Hypothalamus (tissue), 51 donors: ENCODE measurements around the gene MIDN.

Source experiments
- DNase-seq, 51 donors: peaks; one replicate each; lab custom pipeline; 2025; lab: John Stamatoyannopoulos, UW

Gene MIDN

GRCh38 chr19:1231729-1232637, 16.4 kb upstream of the MIDN start:
- no peak for DNase-seq

GRCh38 chr19:1232652-1233072, 15.7 kb upstream of the MIDN start:
- DNase-seq: no peak

GRCh38 chr19:1233115-1233667, 15.2 kb upstream of the MIDN start:
- DNase-seq: no peak

- DNase-seq: no peak
Observed at GRCh38 chr19:1234051-1234954, 14.1 kb upstream of the MIDN start.

GRCh38 chr19:1234955-1235380, 13.4 kb upstream of the MIDN start:
- no peak for DNase-seq

GRCh38 chr19:1235625-1236538, 12.5 kb upstream of the MIDN start:
- peak in 4 of 51 donors; percentile 20 to 51 (median 42) for DNase-seq

GRCh38 chr19:1236576-1236975, 11.8 kb upstream of the MIDN start:
- peak in 20 of 51 donors; percentile 18 to 63 (median 46) for DNase-seq

- DNase-seq: peak in 27 of 51 donors; percentile 11 to 61 (median 41)
Observed at GRCh38 chr19:1237027-1237659, 11.2 kb upstream of the MIDN start.

- DNase-seq: peak in 34 of 51 donors; percentile 14 to 83 (median 48)
Observed at GRCh38 chr19:1237754-1238368, 10.5 kb upstream of the MIDN start, which contains the start of gene CBARP. Gene CBARP, minus strand, starts transcription at chr19:1238005. Its CDS starts 1,905 bp downstream, at chr19:1236100.

- DNase-seq: peak in 5 of 51 donors; percentile 16 to 43 (median 28)
Observed at GRCh38 chr19:1238369-1239303, 9.7 kb upstream of the MIDN start.

- peak in 2 of 51 donors; percentile 47 to 49 for DNase-seq
Observed at GRCh38 chr19:1239420-1239795, 9.0 kb upstream of the MIDN start.

- peak; percentile 36 to 96 (median 82) for DNase-seq
Observed at GRCh38 chr19:1239796-1240737, 8.3 kb upstream of the MIDN start.

- peak in 1 of 51 donors; percentile 26 for DNase-seq
Observed at GRCh38 chr19:1240925-1241324, 7.5 kb upstream of the MIDN start.

- peak; percentile 38 to 95 (median 88) for DNase-seq
Observed at GRCh38 chr19:1241417-1242095, 6.8 kb upstream of the MIDN start, which contains the start of gene ATP5F1D. Gene ATP5F1D, plus strand, starts transcription at chr19:1241751. Its CDS starts 100 bp downstream, at chr19:1241851.
